Kasumi-1 (cell line): ENCODE measurements around the gene FAM168B.

Experiments
- DNase-seq, 2 experiments: peaks; one replicate each; lab custom pipeline; 2025; lab: John Stamatoyannopoulos, UW

Gene FAM168B

DNA sequence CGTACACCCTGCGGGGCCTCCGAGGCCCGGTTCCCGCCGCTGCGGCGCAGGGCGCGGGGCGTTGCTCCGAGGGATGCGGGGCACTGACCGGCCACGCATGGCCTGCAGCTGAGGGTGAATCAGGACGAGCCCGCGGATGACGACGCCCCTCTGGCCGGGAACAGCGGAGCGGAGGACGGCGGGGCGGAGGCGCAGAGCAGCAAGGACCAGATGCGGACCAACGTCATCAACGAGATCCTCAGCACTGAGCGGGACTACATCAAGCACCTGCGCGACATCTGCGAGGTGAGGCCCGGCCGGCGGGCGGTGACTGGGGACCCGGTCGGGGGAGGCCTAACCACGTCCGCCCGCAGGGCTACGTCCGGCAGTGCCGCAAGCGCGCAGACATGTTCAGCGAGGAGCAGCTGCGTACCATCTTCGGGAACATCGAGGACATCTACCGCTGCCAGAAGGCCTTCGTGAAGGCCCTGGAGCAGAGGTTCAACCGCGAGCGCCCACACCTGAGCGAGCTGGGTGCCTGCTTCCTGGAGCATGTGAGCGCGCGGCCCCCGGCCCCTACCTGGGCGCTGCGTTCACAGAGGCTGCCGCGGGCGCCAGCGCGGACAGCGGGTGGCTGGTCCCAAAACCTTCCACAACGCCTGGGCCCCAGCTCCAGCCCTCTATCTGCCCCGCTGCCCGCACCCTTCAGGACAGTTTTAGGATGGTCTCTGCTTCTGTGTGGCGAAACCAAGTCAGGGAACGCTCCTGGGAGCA lies 53.2 kb downstream of the FAM168B start:
- no peak for DNase-seq

DNA sequence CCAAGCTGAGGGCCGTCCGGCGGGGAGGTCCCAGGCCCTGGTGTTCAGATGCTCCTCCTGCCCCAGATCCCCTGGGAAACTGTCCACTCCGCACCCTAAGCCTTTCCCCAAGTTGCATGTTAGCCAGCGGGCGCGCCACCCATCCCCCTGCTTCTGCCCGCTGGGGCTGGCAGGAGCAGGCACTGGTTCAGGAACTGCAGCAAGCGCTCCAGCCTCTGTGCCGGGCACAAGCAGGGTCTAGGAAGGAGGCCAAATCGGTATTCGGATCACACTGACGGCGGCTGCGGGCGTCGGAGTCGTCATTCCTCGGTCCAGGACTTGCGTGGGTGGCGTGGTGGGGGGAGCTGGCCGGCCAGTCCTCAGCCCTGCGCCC lies 53.7 kb downstream of the FAM168B start:
- no peak for DNase-seq

DNA sequence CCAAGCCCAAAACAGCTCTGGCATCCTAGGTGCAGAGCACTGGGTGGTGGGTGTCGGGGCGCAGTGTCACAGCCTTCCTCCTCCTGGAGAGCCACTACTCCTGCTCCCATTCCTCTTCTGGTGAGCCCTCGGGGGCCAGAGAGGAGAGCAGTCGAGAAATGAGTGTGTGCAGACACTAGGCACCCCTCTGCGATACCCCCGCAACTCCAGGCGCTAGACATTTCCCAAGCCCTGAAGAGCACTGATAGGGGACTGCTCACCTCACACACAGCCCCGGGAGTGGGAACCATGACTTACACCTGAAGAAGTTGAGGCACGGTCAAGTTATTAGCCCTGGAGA lies 54.2 kb downstream of the FAM168B start:
- no peak for DNase-seq

- DNase-seq: no peak
These were observed 54.8 kb downstream of the FAM168B start for GRCh38 chr2:131038258-131039100.

GRCh38 chr2:131037398-131038257 lies 55.6 kb downstream of the FAM168B start:
- DNase-seq: no peak

GRCh38 chr2:131036696-131037397 lies 56.4 kb downstream of the FAM168B start:
- no peak for DNase-seq

- no peak for DNase-seq
These were observed 57.0 kb downstream of the FAM168B start for GRCh38 chr2:131036269-131036668.

GRCh38 chr2:131035826-131036231 lies 57.4 kb downstream of the FAM168B start:
- DNase-seq: no peak

DNA sequence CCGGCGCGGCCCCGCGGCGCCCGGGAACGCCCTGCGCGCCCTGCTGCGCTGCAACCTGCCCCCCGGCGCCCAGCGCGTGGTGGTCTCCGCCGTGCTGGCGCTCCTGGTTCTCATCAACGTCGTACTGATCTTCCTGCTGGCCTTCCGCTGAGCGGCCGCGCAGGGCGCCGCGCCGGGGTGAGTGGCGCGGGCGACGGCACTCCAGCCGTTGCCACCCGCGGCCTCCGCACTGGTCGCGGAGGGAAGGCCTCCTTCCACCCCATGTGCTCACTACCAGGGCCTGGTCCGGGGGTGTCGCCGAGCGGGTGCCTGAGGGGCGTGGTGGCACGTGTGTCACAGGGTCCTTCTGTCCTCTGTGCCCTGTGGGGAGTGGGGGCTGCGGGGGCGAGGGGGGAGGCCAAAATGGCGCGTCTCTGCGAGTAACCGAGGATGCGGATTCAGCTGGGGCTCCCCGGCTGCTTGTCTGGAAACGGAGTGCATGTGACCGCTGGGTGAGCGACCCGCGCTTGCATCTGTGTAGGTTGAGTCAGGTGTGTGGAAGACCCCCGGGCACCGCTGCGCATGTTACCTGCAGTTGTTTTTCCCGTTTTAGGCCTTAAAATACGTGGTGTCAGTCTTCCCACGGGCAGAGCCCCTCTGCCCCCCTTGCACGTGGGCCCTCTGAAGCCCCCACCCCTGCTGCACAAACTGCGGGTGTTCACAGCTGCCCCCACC lies 58.0 kb downstream of the FAM168B start:
- no peak for DNase-seq

DNA sequence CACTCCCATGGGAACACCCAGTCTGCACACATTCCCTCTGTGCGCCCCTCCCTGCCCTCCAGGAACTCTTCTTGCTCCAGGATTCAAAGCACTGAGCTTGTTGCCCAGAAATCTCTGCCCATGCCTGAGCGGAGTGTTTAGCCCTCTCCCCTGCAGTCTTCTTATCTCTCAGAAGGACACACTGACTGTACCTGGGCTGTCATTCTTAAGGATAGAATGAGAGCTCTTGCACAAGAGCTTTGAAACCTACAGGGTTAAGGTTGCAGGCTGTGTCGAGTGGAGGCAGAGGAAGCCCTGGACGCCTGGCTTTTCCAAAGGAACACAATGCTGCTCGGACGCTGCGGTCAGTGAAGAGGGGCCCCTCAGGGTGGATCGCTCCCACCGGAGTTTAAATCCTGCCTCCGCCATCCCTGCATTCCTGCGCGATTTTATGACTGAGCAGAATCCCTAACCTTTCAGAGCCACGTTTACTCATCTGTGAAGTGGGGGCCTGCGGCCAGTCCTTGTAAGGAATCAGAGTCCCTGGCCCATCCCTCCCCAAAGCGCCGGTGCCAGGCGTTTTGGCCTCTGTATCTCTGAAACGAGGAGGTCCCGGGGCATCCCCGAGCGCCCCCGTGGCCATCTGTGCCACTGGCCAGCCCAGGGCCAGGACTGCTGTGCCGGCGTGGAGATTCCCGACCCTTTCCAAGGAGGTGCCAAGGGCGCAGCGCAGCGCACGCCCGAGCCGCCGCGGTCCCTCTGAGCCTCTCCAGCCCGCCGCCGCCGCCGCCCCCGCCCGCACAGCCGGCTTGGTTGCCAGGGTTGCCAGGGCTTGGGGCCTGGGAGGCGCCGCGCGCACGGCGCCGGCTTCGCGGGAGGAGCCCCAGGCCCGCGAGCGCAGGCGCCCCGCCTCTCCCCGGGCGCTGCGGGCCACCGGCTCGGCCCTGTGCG lies 58.9 kb downstream of the FAM168B start:
- no peak for DNase-seq

DNA sequence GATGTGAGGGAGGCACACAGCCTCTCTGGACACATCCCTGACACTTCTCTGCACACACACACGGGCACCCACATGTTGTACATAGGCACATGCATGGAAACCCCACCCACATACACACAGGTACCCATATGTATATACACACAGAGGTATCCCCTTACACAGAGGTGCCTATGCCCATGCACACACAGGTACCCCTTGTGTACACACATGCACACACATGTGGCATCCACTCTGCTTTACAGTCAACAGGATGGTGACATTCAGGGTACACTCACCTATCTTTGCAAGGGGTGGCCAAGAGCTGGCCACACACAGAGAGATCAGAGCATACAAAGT lies 59.5 kb downstream of the FAM168B start:
- no peak for DNase-seq

DNA sequence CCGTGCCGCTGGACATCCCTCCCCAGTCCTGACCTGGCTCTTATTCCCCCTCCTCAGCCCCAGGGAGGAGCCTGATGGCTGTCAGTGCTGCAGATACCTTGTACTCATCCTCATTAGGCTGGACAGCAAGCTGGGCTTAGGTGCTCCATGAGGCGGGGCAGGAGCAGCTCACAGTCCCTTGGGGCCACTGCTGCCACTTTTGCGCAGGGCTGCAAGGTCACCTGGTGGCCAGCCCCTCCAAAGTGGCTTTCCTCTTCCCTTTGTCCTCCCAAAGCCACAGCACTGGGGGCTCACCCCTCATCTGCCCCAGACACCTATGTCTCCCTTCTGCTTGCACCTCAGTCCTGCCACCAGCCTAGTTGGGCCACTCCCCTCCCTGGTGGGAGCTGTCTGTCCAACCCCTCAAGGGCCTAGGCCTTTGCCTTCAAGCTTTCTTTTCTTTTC lies 60.8 kb downstream of the FAM168B start:
- DNase-seq: no peak

DNA sequence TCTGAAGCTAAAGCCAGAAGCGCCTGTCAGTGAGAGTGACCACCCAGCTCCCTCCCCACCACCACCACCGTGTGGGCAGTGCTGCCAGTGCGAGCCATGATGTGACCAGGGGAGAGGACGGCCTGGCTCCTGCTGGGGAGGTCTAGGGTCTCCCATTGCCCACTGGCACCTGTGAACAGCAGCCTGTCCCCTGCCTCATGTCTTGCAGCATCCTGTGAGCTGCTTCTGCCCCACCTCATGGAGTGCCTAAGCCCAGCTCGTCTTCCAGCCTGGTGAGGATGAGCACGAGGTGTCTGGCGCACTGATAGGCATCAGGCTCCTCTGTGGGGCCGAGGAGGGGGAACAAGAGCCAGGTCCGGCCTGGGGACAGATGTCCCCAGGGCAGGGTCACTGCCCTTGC lies 61.4 kb downstream of the FAM168B start:
- DNase-seq: no peak

- DNase-seq: no peak
These were observed 61.8 kb downstream of the FAM168B start for GRCh38 chr2:131031431-131031841.

DNA sequence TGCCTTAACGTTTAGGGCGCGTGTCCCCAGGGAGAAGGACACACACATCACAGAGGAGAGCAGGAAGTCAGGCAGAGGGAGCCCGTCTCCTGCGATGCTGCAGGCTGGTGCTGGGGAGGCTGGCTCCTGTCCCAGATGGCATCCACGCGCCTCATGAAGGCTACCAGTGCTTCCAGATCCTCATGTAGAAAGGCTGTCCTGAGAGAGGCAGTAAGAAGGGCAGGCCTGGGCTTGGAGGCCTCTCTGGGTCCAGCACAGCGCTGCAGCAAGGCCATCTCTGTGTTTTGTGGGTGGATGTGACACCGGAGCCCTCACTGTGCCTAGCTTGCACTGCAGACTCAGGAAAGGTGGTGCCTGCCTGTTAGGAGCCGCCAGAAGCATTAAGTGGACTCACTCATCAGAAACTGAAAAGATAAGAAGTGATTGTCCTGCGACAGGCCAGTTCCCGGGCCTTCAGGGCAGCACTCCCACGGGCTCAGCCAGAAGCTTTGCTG lies 62.7 kb downstream of the FAM168B start:
- DNase-seq: no peak

DNA sequence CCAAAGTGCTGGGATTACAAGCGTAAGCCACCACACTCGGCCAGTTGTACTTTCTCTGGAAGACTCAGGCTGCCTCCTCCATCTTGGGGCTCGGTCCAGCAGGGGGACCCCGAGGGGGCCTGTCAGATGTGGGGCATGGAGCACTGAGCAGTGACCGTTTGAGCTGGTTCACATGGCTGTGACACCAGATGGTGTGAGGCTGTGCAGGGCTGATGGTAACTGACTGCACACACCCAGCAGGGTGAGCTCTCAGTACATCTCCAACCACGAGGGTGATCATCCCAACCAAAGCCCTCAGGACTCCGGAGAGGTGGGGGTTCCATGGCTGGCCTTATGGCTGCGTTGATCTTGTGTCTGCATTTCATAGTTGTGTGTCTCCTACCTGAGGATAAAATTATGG lies 63.4 kb downstream of the FAM168B start:
- DNase-seq: no peak

DNA sequence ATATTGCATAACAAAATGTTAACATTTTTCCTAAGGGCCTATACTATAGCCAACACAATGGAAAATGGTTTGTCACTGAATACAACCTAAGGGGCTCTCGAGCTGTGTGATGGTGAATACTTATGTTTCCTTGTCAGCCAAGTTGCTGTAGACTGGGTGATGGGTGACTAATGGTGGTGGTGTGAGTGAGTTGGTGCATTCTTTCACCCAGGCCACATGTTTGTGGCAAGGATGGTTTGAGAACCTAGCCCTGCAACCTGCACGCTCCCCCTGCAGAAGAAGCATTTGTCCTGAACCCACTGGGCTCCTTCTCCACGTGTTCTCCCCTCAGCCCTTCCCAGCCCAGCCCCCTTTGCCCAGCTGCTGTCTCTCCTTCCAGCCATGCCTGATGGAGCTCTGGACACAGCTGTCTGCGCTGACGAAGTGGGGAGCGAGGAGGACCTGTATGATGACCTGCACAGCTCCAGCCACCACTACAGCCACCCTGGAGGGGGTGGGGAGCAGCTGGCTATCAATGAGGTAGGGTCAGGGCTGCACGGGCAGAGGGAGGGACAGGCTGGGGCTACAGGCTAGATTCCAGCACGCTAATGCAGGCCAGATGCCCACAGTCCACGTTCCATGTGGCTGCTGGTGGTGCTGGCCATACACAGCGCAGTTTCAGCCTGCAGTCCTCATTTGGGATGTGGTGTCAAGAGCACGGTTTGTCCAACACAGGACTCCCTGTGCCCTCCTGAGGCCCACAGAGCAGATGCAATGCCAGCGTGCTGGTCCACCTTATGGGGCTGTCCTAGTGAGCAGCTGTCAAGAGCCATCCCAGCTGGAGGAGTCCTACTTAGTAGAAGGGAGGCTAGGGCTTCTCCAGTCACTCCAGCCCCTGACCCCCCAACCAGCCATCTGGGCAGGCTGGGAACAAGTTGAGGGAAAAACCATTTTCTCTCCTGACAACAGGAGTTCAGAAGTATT lies 65.4 kb downstream of the FAM168B start:
- DNase-seq: no peak

DNA sequence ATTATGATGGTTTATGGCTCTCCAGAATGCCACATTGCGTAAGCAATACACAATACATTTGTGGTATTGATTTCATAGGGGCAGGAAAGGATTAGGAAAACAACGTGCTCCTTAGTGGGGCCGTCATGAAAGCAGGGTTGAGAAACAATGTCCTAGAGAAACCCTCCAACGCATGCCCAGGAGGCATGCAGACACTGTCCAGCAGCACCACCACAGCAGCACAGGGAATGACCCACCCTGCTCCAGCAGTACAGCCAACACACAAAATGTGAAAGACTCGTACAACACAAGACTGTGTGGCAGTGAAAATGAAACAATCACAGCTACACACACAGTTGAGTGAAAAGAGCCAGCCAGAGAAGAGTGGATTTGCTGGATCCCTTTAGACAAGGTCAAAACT lies 66.3 kb downstream of the FAM168B start:
- no peak for DNase-seq

DNA sequence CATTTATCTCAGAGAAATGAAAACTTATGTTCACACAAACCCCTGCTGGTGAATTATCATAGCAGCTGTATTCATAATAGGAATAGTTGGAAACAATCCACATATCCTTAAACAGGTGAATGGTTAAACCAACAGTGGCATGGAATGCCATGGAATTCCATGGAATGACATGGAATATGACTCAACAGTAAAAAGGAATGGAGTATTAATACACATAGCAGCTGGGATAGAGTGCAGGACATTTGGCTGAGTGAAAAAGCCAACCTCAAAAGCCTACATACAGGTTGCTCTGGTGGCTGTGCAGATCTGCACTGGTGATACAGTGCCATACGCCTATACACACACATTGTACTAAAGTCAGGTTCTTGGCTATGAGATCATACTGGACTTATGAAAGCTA lies 69.5 kb downstream of the FAM168B start:
- no peak for DNase-seq
